Regular cardiac myocyte (primary cell): ENCODE data around the gene ST3GAL3. TPM values are rescaled to one million over a fixed set of nuclear protein-coding genes. Genes with fewer than 3 reads are reported as not detected.

Source experiments
- total RNA-seq: library from RNA; depleted of rRNA; stranded (reverse); fragments of >200 nt; gene quantifications from 2 replicates; pipeline ENCODE4 v1.2.3, GENCODE V29; 2014

Gene ST3GAL3, protein sequence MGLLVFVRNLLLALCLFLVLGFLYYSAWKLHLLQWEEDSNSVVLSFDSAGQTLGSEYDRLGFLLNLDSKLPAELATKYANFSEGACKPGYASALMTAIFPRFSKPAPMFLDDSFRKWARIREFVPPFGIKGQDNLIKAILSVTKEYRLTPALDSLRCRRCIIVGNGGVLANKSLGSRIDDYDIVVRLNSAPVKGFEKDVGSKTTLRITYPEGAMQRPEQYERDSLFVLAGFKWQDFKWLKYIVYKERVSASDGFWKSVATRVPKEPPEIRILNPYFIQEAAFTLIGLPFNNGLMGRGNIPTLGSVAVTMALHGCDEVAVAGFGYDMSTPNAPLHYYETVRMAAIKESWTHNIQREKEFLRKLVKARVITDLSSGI
- total RNA-seq, result 14.8 and 22.6 TPM in 2 replicates

GRCh38 chr1:43707190-43708001, at the start of gene ST3GAL3:
Gene ST3GAL3, plus strand, starts transcription at chr1:43707536. Its CDS starts 28,727 bp downstream, at chr1:43736263.

DNA sequence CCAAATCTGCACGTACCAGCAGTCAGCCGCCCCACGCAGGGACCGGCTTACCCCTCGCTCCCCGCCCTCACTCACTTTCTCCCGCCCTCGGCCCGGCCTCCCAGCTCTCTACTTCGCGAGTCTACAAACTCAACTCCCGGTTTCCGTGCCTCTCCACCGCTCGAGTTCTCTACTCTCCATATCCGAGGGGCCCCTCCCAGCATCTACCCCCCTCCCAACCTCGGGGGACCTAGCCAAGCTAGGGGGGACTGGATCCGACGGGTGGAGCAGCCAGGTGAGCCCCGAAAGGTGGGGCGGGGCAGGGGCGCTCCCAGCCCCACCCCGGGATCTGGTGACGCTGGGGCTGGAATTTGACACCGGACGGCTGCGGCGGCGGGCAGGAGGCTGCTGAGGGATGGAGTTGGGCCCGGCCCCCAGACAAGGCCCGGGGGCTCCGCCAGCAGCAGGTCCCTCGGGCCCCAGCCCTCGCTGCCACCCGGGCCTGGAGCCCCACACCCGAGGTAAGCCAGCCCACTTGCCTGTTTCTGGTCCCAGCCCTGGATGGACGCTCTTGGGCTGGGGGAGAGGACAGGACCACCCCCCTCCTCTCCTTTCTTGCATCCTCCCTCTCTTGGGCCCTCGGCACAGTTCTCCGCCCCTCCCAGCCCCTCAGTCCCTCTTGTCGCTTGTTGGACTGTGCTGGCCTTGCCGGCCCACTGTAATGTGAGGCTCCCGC, 226.2 kb downstream of the ST3GAL3 start, which contains the start of gene ARTN:
TSS of gene ARTN (plus strand) at position 416 of the 715 bp plus-strand sequence. CDS start 1,856 bp downstream, outside the sequence.

DNA sequence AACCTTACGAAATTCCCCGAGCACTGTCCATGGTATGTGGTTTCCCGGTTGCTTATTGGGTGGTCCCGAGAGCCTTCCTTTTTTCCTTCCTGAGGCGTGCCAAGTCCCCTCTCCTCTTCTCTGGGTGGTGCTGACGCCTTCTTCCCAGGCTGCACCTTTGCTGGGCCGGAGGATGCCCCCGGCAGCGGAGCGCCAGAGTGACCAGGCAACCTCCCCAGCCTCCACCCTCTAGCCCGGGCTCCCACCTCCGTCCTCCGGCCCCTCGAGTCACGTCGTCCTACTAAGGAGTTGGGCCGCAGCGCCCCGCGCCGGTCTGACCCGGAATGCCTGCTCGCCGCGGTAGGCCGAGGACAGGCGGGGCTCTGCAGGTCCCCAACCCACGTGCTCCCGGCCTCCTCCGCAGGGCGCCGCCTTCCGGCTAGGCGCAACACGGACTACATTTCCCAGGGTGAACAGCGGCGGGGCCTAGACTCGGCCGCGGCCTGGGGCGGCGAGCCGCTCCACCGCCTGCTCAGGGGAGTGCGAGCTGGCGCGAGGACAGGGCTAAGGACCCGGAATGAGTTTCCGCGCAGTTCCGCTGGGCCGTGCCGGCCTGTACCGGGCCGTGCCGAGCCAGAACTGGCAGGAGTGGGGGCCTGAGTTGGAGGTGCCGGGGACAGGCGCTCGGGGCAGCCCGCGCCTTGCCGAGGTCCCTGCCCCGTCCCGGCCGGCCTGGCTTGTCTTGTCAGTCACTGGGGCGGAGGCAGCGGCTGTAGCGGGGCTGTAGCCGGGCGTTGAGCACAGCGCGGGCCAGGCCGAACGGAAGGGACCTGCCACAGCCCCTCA, 239.1 kb downstream of the ST3GAL3 start, which contains the start of gene IPO13:
TSS of gene IPO13 (plus strand) at position 715 of the 825 bp plus-strand sequence. CDS start 651 bp downstream, outside the sequence.

GRCh38 chr1:43969746-43970466, 262.6 kb downstream of the ST3GAL3 start, which contains the start of gene DPH2:
Gene DPH2, plus strand, starts transcription at chr1:43970010. Its CDS starts 166 bp downstream, at chr1:43970176.

DNA sequence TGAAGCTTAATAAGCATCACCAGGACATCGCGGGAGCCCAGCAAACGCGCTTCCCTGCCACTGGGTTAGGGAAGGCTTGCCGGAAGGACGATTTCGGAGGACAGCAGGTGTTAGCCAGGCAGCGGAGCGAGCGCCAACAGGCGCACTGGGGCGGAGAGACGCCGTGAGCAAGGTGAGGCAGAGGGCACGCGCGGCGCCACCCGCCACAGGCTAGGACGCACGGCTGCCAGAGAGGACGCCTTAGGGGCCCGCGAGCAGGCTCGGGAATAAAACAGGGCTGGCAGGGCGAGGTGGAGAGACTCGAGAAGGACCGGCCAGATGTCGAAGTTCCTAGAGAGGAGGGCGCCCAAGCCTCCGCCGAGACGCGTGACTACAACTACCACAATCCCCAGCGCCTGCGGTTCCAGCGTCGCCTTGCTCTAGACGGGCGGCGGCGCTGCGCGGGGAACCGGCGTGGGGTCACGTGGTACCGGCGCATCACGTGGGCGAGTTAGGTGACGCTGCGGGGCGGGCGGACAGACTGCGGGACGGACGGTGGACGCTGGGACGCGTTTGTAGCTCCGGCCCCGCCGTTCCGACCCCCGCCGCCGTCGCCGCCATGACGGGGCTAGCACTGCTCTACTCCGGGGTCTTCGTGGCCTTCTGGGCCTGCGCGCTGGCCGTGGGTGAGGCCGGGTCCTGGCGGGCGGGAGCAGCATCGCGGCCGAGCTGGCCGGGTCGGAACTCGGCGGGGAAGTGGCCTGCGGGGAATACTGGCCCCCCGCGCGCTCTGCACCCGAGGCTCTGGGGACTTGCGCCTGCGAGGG, 267.3 kb downstream of the ST3GAL3 start, which contains the start of gene ATP6V0B:
TSS of gene ATP6V0B (plus strand) at position 518 of the 806 bp plus-strand sequence. CDS start at position 599, 81 bp downstream.

GRCh38 chr1:43978551-43979260, 271.4 kb downstream of the ST3GAL3 start, which contains the start of gene B4GALT2:
Gene B4GALT2, plus strand, starts transcription at chr1:43979210. Its CDS starts 1,951 bp downstream, at chr1:43981161.

Other genes with a start within 250 kb of the ST3GAL3 start
- gene PTPRF, start 176.7 kb upstream of the ST3GAL3 start, total RNA-seq, result 66.5 and 131 TPM in 2 replicates
- 32.7 and 39.5 TPM in 2 replicates for gene KDM4A, start 57.4 kb upstream of the ST3GAL3 start, total RNA-seq
- not detected in 2 replicates for gene ARTN, start 226.3 kb downstream of the ST3GAL3 start, total RNA-seq
- gene IPO13, start 239.4 kb downstream of the ST3GAL3 start, total RNA-seq, result 19.9 and 20.3 TPM in 2 replicates